Measurements from ENCODE around the gene NIT2. TPM values are rescaled to one million over a fixed set of nuclear protein-coding genes. Genes with fewer than 3 reads are reported as not detected.

Gene NIT2
- total and polyA plus RNA-seq, 3 donors from 2014 or later: 21.7 to 29.1 (median 22.9) TPM

GRCh38 chr3:100297784-100298183 lies 36.8 kb upstream of the NIT2 start:
- no peaks in the 10 kb centered on the region for H3K4me1 ChIP-seq
- H3K27ac ChIP-seq: no peak overlapping the region
- TF ChIP-seq, protein P1, sequence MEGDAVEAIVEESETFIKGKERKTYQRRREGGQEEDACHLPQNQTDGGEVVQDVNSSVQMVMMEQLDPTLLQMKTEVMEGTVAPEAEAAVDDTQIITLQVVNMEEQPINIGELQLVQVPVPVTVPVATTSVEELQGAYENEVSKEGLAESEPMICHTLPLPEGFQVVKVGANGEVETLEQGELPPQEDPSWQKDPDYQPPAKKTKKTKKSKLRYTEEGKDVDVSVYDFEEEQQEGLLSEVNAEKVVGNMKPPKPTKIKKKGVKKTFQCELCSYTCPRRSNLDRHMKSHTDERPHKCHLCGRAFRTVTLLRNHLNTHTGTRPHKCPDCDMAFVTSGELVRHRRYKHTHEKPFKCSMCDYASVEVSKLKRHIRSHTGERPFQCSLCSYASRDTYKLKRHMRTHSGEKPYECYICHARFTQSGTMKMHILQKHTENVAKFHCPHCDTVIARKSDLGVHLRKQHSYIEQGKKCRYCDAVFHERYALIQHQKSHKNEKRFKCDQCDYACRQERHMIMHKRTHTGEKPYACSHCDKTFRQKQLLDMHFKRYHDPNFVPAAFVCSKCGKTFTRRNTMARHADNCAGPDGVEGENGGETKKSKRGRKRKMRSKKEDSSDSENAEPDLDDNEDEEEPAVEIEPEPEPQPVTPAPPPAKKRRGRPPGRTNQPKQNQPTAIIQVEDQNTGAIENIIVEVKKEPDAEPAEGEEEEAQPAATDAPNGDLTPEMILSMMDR (IDR thresholded peaks at IDR 0.05): no peak
- TF ChIP-seq POLR2A (IDR thresholded peaks at IDR 0.05): no peak
- WGBS, 2 donors: 98 to 99% methylated on average over 2 of the region's 2 CpGs
- no peaks in the 10 kb centered on the region for H3K36me3 ChIP-seq (ENCODE audit: low read depth, missing control alignments)
- no peak overlapping the region for H3K4me3 ChIP-seq
- H3K9me3 ChIP-seq: no peaks in the 10 kb centered on the region
- intact Hi-C loops (cut with DNase I; ENCODE audit: low total_unique reads): no loop called here
- DNase-seq: no peak
- H3K27me3 ChIP-seq: no peaks in the 10 kb centered on the region

DNA sequence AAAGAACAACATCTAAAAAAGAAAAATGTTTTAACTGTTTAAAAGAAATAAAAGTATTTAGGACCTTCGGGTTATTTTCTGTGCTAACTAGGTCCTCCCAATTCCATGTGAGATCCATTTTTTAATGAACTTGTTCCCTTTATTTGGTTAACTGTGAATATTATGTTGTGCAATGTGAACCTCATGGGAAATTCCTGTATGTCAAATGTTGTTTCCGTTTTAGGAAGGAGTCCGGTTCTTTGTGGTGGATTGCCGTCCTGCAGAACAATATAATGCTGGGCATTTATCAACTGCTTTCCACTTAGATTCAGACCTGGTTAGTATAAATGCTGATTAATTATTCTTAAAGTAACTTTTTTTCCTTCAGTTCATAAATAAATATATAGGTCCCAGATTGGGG lies 35.5 kb upstream of the NIT2 start:
- H3K27ac ChIP-seq: no peak overlapping the region
- no peaks in the 10 kb centered on the region for H3K36me3 ChIP-seq (ENCODE audit: low read depth, missing control alignments)
- DNase-seq: no peak
- TF ChIP-seq, protein P1 (IDR thresholded peaks at IDR 0.05): no peak
- TF ChIP-seq POLR2A (IDR thresholded peaks at IDR 0.05): no peak
- WGBS, 2 donors: 91 to 95% methylated on average over 4 of the region's 4 CpGs
- H3K27me3 ChIP-seq: no peaks in the 10 kb centered on the region
- intact Hi-C loops (cut with DNase I; ENCODE audit: low total_unique reads): no loop called here
- no peaks in the 10 kb centered on the region for H3K4me1 ChIP-seq
- no peaks in the 10 kb centered on the region for H3K9me3 ChIP-seq
- H3K4me3 ChIP-seq: no peak overlapping the region

GRCh38 chr3:100306695-100307094 lies 27.9 kb upstream of the NIT2 start:
- WGBS, 2 donors: 83 to 89% methylated on average over 1 of the region's 1 CpG
- Histone ChIP-seq H3K4me1 (no peaks in the 10 kb centered on the region), H3K27ac (no peak overlapping the region), H3K4me3 (no peak overlapping the region), H3K27me3 (no peaks in the 10 kb centered on the region), H3K36me3 (ENCODE audit: low read depth, missing control alignments) (no peaks in the 10 kb centered on the region), H3K9me3 (no peaks in the 10 kb centered on the region)
- TF ChIP-seq POLR2A (IDR thresholded peaks at IDR 0.05): no peak
- TF ChIP-seq, protein P1 (IDR thresholded peaks at IDR 0.05): no peak
- no peak for DNase-seq
- intact Hi-C loops (cut with DNase I; ENCODE audit: low total_unique reads): no loop called here

DNA sequence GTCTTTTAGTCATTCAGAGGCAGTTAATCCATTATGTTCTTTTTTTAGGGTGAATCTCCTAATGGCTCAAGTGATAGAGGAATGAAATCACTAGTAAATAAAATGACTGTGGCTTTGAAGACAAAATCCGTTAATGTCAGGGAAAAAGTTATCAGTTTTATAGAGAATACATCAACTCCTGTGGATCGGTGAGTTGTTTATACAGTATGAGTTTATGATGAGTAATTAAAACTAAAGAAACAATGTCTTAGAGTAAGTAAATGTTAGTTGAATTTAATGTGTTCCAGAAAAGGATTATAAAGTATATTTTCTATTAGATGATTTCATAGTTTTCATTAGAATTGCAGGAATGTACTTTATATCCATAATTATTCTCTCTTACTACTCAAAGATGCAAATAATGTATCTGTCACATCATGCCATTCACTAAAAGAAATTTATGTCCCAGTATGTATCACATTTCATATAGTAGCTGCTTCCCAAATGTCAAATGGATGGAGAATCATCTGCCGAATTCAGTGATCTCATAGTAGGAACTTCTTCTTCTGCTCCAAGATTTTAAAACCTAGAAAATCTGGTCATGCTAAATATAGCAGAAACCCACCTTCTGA lies 24.1 kb upstream of the NIT2 start:
- WGBS, 2 donors: 86 to 91% methylated on average over 3 of the region's 3 CpGs
- no peak overlapping the region for H3K4me3 ChIP-seq
- no peaks in the 10 kb centered on the region for H3K4me1 ChIP-seq
- intact Hi-C loops (cut with DNase I; ENCODE audit: low total_unique reads): no loop called here
- TF ChIP-seq POLR2A (IDR thresholded peaks at IDR 0.05): no peak
- TF ChIP-seq, protein P1 (IDR thresholded peaks at IDR 0.05): no peak
- H3K36me3 ChIP-seq (ENCODE audit: low read depth, missing control alignments): no peaks in the 10 kb centered on the region
- H3K9me3 ChIP-seq: no peaks in the 10 kb centered on the region
- DNase-seq: no peak
- H3K27ac ChIP-seq: no peak overlapping the region
- no peaks in the 10 kb centered on the region for H3K27me3 ChIP-seq

- TF ChIP-seq, protein P1 (IDR thresholded peaks at IDR 0.05): no peak
- no peak for TF ChIP-seq POLR2A (IDR thresholded peaks at IDR 0.05)
- H3K27me3 ChIP-seq: no peaks in the 10 kb centered on the region
- no peak overlapping the region for H3K27ac ChIP-seq
- WGBS, 2 donors: 53 to 65% methylated on average over 2 of the region's 2 CpGs
- H3K9me3 ChIP-seq: no peaks in the 10 kb centered on the region
- H3K36me3 ChIP-seq (ENCODE audit: low read depth, missing control alignments): no peaks in the 10 kb centered on the region
- DNase-seq: no peak
- intact Hi-C loops (cut with DNase I; ENCODE audit: low total_unique reads): no loop called here
- H3K4me1 ChIP-seq: no peaks in the 10 kb centered on the region
- H3K4me3 ChIP-seq: no peak overlapping the region
Measured at GRCh38 chr3:100311011-100311410, 23.5 kb upstream of the NIT2 start.
